T-helper 2 cell treated with Interferon-gamma antibody and Interleukin-4, amounts not matched to agents 5 μg/mL and 100 μg/mL, for 36 hours (primary cell): ENCODE results near the gene EIF3F.

Experiments
- DNase-seq: peaks from one replicate; pipeline ENCODE4 v3.0.0; 2021; ENCODE audit warnings: low spot score
- H3K27ac Mint-ChIP-seq: one replicate; pipeline ENCODE4 v1.8.0; 2021; ENCODE audit warnings: mild to moderate bottlenecking, mixed read lengths
- H3K27me3 Mint-ChIP-seq: one replicate; pipeline ENCODE4 v1.8.0; 2021; ENCODE audit warnings: low read depth, mixed read lengths
- H3K36me3 Mint-ChIP-seq: one replicate; pipeline ENCODE4 v1.8.0; 2021; ENCODE audit warnings: low read depth, mixed read lengths
- H3K4me1 Mint-ChIP-seq: one replicate; pipeline ENCODE4 v1.8.0; 2021; ENCODE audit warnings: low read depth, mixed read lengths
- H3K4me3 Mint-ChIP-seq: one replicate; pipeline ENCODE4 v1.8.0; 2022; ENCODE audit warnings: mild to moderate bottlenecking, moderate library complexity, mixed read lengths
- H3K9me3 Mint-ChIP-seq: one replicate; pipeline ENCODE4 v1.8.0; 2021; ENCODE audit warnings: mixed read lengths

Gene EIF3F

GRCh38 chr11:8034604-8035190 lies 47.6 kb downstream of the EIF3F start:
- Mint-ChIP-seq H3K9me3 (no peaks in the 10 kb centered on the region), H3K27me3 (peaks cover 12% of the 10 kb centered on the region), H3K36me3 (no peaks in the 10 kb centered on the region), H3K4me3 (no peak overlapping the region), H3K27ac (no peak overlapping the region), H3K4me1 (peaks cover 1% of the 10 kb centered on the region)
- no peak for DNase-seq

GRCh38 chr11:8035200-8035855 lies 48.2 kb downstream of the EIF3F start:
- Mint-ChIP-seq H3K27ac (no peak overlapping the region), H3K9me3 (no peaks in the 10 kb centered on the region), H3K4me1 (peaks cover 1% of the 10 kb centered on the region), H3K36me3 (no peaks in the 10 kb centered on the region), H3K27me3 (peaks cover 9% of the 10 kb centered on the region), H3K4me3 (no peak overlapping the region)
- DNase-seq: no peak

GRCh38 chr11:8036002-8036802 lies 49.1 kb downstream of the EIF3F start:
- H3K4me1 Mint-ChIP-seq: peaks cover 1% of the 10 kb centered on the region
- no peaks in the 10 kb centered on the region for H3K9me3 Mint-ChIP-seq
- H3K4me3 Mint-ChIP-seq: no peak overlapping the region
- peaks cover 7% of the 10 kb centered on the region for H3K27me3 Mint-ChIP-seq
- DNase-seq: no peak
- H3K27ac Mint-ChIP-seq: no peak overlapping the region
- H3K36me3 Mint-ChIP-seq: no peaks in the 10 kb centered on the region

- H3K4me1 Mint-ChIP-seq: peaks cover 1% of the 10 kb centered on the region
- H3K36me3 Mint-ChIP-seq: no peaks in the 10 kb centered on the region
- no peak overlapping the region for H3K4me3 Mint-ChIP-seq
- no peak for DNase-seq
- H3K27ac Mint-ChIP-seq: no peak overlapping the region
- H3K27me3 Mint-ChIP-seq: peaks cover 9% of the 10 kb centered on the region
- no peaks in the 10 kb centered on the region for H3K9me3 Mint-ChIP-seq
Observed at GRCh38 chr11:8036986-8037385, 49.8 kb downstream of the EIF3F start.

GRCh38 chr11:8038393-8038792 lies 51.3 kb downstream of the EIF3F start:
- Mint-ChIP-seq H3K4me1 (no peaks in the 10 kb centered on the region), H3K9me3 (no peaks in the 10 kb centered on the region), H3K27ac (no peak overlapping the region), H3K36me3 (no peaks in the 10 kb centered on the region), H3K27me3 (peaks cover 5% of the 10 kb centered on the region), H3K4me3 (no peak overlapping the region)
- no peak for DNase-seq

- Mint-ChIP-seq H3K9me3 (no peaks in the 10 kb centered on the region), H3K4me3 (no peak overlapping the region), H3K4me1 (no peaks in the 10 kb centered on the region), H3K27ac (no peak overlapping the region), H3K27me3 (peaks cover 5% of the 10 kb centered on the region), H3K36me3 (no peaks in the 10 kb centered on the region)
- DNase-seq: no peak
Observed at GRCh38 chr11:8038811-8039529, 51.8 kb downstream of the EIF3F start.

GRCh38 chr11:8039530-8040260 lies 52.6 kb downstream of the EIF3F start:
- H3K27me3 Mint-ChIP-seq: peaks cover 9% of the 10 kb centered on the region

GRCh38 chr11:8040261-8040920 lies 53.3 kb downstream of the EIF3F start:
- H3K27me3 Mint-ChIP-seq: peaks cover 14% of the 10 kb centered on the region
- no peaks in the 10 kb centered on the region for H3K4me1 Mint-ChIP-seq
- H3K36me3 Mint-ChIP-seq: no peaks in the 10 kb centered on the region
- no peak for DNase-seq
- no peaks in the 10 kb centered on the region for H3K9me3 Mint-ChIP-seq
- H3K27ac Mint-ChIP-seq: no peak overlapping the region
- no peak overlapping the region for H3K4me3 Mint-ChIP-seq

More at GRCh38 chr11:8039530-8040260, 52.6 kb downstream of the EIF3F start:
- no peak overlapping the region for H3K4me3 Mint-ChIP-seq
- DNase-seq: no peak
- no peaks in the 10 kb centered on the region for H3K4me1 Mint-ChIP-seq
- H3K36me3 Mint-ChIP-seq: no peaks in the 10 kb centered on the region
- H3K27ac Mint-ChIP-seq: no peak overlapping the region
- no peaks in the 10 kb centered on the region for H3K9me3 Mint-ChIP-seq

GRCh38 chr11:8040921-8041285 lies 53.8 kb downstream of the EIF3F start:
- H3K4me3 Mint-ChIP-seq: no peak overlapping the region

GRCh38 chr11:8041576-8041975 lies 54.4 kb downstream of the EIF3F start:
- Mint-ChIP-seq H3K36me3 (no peaks in the 10 kb centered on the region), H3K4me3 (no peak overlapping the region), H3K27ac (no peak overlapping the region), H3K9me3 (no peaks in the 10 kb centered on the region), H3K27me3 (peaks cover 22% of the 10 kb centered on the region), H3K4me1 (no peaks in the 10 kb centered on the region)
- DNase-seq: no peak

More at GRCh38 chr11:8040921-8041285, 53.8 kb downstream of the EIF3F start:
- no peaks in the 10 kb centered on the region for H3K4me1 Mint-ChIP-seq
- no peak for DNase-seq
- no peaks in the 10 kb centered on the region for H3K9me3 Mint-ChIP-seq
- no peak overlapping the region for H3K27ac Mint-ChIP-seq
- H3K36me3 Mint-ChIP-seq: no peaks in the 10 kb centered on the region
- peaks cover 18% of the 10 kb centered on the region for H3K27me3 Mint-ChIP-seq

- Mint-ChIP-seq H3K4me1 (no peaks in the 10 kb centered on the region), H3K4me3 (no peak overlapping the region), H3K9me3 (no peaks in the 10 kb centered on the region), H3K36me3 (no peaks in the 10 kb centered on the region), H3K27me3 (peaks cover 25% of the 10 kb centered on the region), H3K27ac (no peak overlapping the region)
- no peak for DNase-seq
Observed at GRCh38 chr11:8043756-8044155, 56.6 kb downstream of the EIF3F start.

GRCh38 chr11:8045839-8046238 lies 58.7 kb downstream of the EIF3F start:
- Mint-ChIP-seq H3K27ac (no peak overlapping the region), H3K9me3 (no peaks in the 10 kb centered on the region), H3K4me3 (no peak overlapping the region), H3K36me3 (no peaks in the 10 kb centered on the region), H3K27me3 (peaks cover 27% of the 10 kb centered on the region), H3K4me1 (no peaks in the 10 kb centered on the region)
- DNase-seq: no peak

GRCh38 chr11:8047382-8047781 lies 60.2 kb downstream of the EIF3F start:
- H3K36me3 Mint-ChIP-seq: no peaks in the 10 kb centered on the region

More at GRCh38 chr11:8047382-8047781, 60.2 kb downstream of the EIF3F start:
- H3K27me3 Mint-ChIP-seq: peaks cover 28% of the 10 kb centered on the region
- no peak overlapping the region for H3K4me3 Mint-ChIP-seq
- H3K4me1 Mint-ChIP-seq: no peaks in the 10 kb centered on the region
- no peak overlapping the region for H3K27ac Mint-ChIP-seq
- DNase-seq: no peak
- H3K9me3 Mint-ChIP-seq: no peaks in the 10 kb centered on the region
